A549 (cell line): ENCODE data around the gene ATP6AP2.
A peak's percentile ranks its signal among the peaks of the same experiment; 100 is the strongest.

ENCODE experiments used
- CBX8 ChIP-seq: fragments of 200-600 bp; sonication (generic); IDR thresholded peaks from 2 replicates; pipeline ENCODE4 v1.6.1; 2016
- CEBPB ChIP-seq, 2 experiments: fragments of >200 bp in 1 of 2; sonication (Bioruptor Twin) in 1 of 2; formaldehyde crosslinking in 1 of 2; IDR thresholded peaks; 2 replicates each; pipeline ENCODE4 v1.6.1; 2012 to 2016
- CHD2 ChIP-seq: fragments of 150-350 bp; IDR thresholded peaks from 2 replicates; pipeline ENCODE4 v1.6.1; 2014; ENCODE audit warnings: low read length; ENCODE audit not compliant: partially characterized antibody
- EP300 ChIP-seq, 2 experiments: fragments of >200 bp; sonication (Bioruptor Twin); formaldehyde crosslinking; IDR thresholded peaks; 2 replicates in 1 of 2; 3 replicates in 1 of 2; pipeline ENCODE4 v1.6.1; 2016 to 2017
- ESRRA ChIP-seq: fragments of 150-350 bp; IDR thresholded peaks from 2 replicates; pipeline ENCODE4 v1.6.1; 2014; ENCODE audit warnings: mild to moderate bottlenecking, low read length, borderline replicate concordance
- JUN ChIP-seq, 2 experiments: fragments of >200 bp; sonication (Bioruptor Twin); formaldehyde crosslinking; IDR thresholded peaks; 2 replicates in 1 of 2; 3 replicates in 1 of 2; pipeline ENCODE4 v1.6.1; 2016 to 2017
- MAFK ChIP-seq: fragments of 450-650 bp; IDR thresholded peaks from 2 replicates; pipeline ENCODE4 v1.6.1; 2014; ENCODE audit not compliant: partially characterized antibody
- PHF8 ChIP-seq: fragments of 200-600 bp; sonication (generic); IDR thresholded peaks from 2 replicates; pipeline ENCODE4 v1.6.1; 2016; ENCODE audit warnings: low read depth, mild to moderate bottlenecking, antibody characterized with exemption, moderate library complexity, borderline replicate concordance
- POLR2A ChIP-seq: IDR thresholded peaks from 2 replicates; pipeline ENCODE4 v1.6.1; 2012; ENCODE audit warnings: mild to moderate bottlenecking, low read length
- TF ChIP-seq, protein P1 (sequence below): IDR thresholded peaks from 2 replicates; pipeline ENCODE4 v1.6.1; 2012; ENCODE audit warnings: low read depth, borderline replicate concordance
- TF ChIP-seq, protein P2 (sequence below): fragments of >200 bp; sonication (Bioruptor Twin); formaldehyde crosslinking; IDR thresholded peaks from 3 replicates; pipeline ENCODE4 v1.5.1; 2016
- TF ChIP-seq, protein P3 (sequence below): fragments of 450-650 bp; IDR thresholded peaks from 2 replicates; pipeline ENCODE4 v1.6.1; 2014; ENCODE audit warnings: antibody characterized with exemption

DNA sequence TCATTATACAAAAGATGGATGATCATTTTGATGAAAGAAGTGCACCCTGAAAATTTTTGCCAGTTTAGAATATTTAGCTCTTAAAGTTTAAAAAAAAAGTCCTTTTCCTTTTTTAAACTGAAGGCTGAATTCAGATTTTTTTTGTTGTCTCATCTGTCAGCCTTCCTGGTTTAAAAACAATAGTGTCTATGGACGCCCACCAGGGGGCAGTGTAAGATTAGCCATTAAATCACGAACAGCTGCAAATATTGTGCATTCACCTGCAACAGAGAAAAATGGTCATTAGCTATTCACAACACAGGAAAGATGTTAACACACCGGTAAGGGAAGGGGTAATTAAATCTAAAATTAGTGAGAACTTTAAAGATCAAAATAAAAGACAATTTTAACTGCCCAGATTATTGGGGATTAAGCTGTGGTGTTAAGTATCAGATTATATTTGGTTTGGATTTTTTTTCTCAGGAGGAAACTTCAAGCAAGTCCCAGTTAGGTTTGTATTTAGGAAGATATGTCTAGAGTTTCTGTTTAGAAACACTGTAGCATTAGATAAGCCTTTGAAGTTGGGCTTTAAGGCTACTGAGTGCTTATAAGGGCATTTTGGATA is 71.0 kb downstream of the ATP6AP2 start:
- TF ChIP-seq POLR2A (no peak), EP300 (IDR thresholded peaks at IDR 0.05) (no peak), CEBPB (IDR thresholded peaks at IDR 0.05) (no peak), MAFK (no peak), CHD2 (no peak), ESRRA (no peak), JUN (IDR thresholded peaks at IDR 0.05) (no peak), PHF8 (no peak), CBX8 (no peak)
- TF ChIP-seq, protein P1, sequence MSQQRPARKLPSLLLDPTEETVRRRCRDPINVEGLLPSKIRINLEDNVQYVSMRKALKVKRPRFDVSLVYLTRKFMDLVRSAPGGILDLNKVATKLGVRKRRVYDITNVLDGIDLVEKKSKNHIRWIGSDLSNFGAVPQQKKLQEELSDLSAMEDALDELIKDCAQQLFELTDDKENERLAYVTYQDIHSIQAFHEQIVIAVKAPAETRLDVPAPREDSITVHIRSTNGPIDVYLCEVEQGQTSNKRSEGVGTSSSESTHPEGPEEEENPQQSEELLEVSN = no peak
- TF ChIP-seq, protein P2, sequence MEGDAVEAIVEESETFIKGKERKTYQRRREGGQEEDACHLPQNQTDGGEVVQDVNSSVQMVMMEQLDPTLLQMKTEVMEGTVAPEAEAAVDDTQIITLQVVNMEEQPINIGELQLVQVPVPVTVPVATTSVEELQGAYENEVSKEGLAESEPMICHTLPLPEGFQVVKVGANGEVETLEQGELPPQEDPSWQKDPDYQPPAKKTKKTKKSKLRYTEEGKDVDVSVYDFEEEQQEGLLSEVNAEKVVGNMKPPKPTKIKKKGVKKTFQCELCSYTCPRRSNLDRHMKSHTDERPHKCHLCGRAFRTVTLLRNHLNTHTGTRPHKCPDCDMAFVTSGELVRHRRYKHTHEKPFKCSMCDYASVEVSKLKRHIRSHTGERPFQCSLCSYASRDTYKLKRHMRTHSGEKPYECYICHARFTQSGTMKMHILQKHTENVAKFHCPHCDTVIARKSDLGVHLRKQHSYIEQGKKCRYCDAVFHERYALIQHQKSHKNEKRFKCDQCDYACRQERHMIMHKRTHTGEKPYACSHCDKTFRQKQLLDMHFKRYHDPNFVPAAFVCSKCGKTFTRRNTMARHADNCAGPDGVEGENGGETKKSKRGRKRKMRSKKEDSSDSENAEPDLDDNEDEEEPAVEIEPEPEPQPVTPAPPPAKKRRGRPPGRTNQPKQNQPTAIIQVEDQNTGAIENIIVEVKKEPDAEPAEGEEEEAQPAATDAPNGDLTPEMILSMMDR = peak; percentile 82
- TF ChIP-seq, protein P3, sequence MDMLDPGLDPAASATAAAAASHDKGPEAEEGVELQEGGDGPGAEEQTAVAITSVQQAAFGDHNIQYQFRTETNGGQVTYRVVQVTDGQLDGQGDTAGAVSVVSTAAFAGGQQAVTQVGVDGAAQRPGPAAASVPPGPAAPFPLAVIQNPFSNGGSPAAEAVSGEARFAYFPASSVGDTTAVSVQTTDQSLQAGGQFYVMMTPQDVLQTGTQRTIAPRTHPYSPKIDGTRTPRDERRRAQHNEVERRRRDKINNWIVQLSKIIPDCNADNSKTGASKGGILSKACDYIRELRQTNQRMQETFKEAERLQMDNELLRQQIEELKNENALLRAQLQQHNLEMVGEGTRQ = no peak
